HepG2 (cell line): ENCODE data around the gene MAPK4. TPM values are rescaled to one million over a fixed set of nuclear protein-coding genes. Genes with fewer than 3 reads are reported as not detected.

Source experiments
- CEBPG ChIP-seq: IDR thresholded peaks from 2 replicates; pipeline ENCODE4 v1.6.1; 2016
- EP300 ChIP-seq, 3 experiments: sonication (generic) in 1 of 3; formaldehyde crosslinking in 1 of 3; IDR thresholded peaks; 2 replicates each; pipeline versions ENCODE4 v1.5.1 to v1.6.1; 2011 to 2020; ENCODE audit warnings: low read depth in 2 of 3, low read length in 2 of 3, borderline replicate concordance in 1 of 3, improper control_type of control experiment in 1 of 3, mild to moderate bottlenecking in 1 of 3, missing genetic modification reagents in 1 of 3, moderate library complexity in 1 of 3
- FOXJ3 ChIP-seq: sonication (generic); formaldehyde crosslinking; IDR thresholded peaks from 2 replicates; pipeline ENCODE4 v1.4.0; 2020; ENCODE audit warnings: missing genetic modification reagents, mild to moderate bottlenecking, borderline replicate concordance
- PITX1 ChIP-seq: sonication (generic); formaldehyde crosslinking; IDR thresholded peaks from 2 replicates; pipeline ENCODE4 v1.5.1; 2020; ENCODE audit warnings: mild to moderate bottlenecking, missing genetic modification reagents
- SIX4 ChIP-seq: sonication (generic); formaldehyde crosslinking; IDR thresholded peaks from 2 replicates; pipeline ENCODE4 v1.4.0; 2020; ENCODE audit warnings: missing genetic modification reagents
- SMC3 ChIP-seq: IDR thresholded peaks from 2 replicates; pipeline ENCODE4 v1.6.1; 2011; ENCODE audit warnings: low read length, improper control_type of control experiment
- SPEN ChIP-seq: sonication (generic); formaldehyde crosslinking; IDR thresholded peaks from 2 replicates; pipeline ENCODE4 v1.5.1; 2020; ENCODE audit warnings: low read depth, mild to moderate bottlenecking, missing genetic modification reagents
- TBX2 ChIP-seq: sonication (generic); formaldehyde crosslinking; IDR thresholded peaks from 2 replicates; pipeline ENCODE4 v1.5.0; 2020; ENCODE audit warnings: missing genetic modification reagents, mild to moderate bottlenecking, borderline replicate concordance
- ZNF431 ChIP-seq: sonication (generic); formaldehyde crosslinking; IDR thresholded peaks from 2 replicates; pipeline ENCODE4 v1.9.0; 2022; ENCODE audit warnings: missing genetic modification reagents, low read depth, mild to moderate bottlenecking, borderline replicate concordance
- polyA plus RNA-seq, 8 experiments: library from polyadenylated mRNA; depleted of rRNA in 3 of 8; stranded (reverse) in 7 of 8; unstranded in 1 of 8; fragments of >200 nt; fragmentation: Illumina TruSeq in 4 of 8; extraction: Trizol in 4 of 8; gene quantifications; 2 replicates each; pipeline versions ENCODE4 v1.2.1 to v1.2.3, GENCODE V29; 2011 to 2016; ENCODE audit warnings: low read depth in 4 of 8, missing spikeins in 1 of 8, mixed read lengths in 1 of 8; ENCODE audit not compliant: insufficient read depth in 1 of 8
- total RNA-seq, 5 experiments: library from RNA; depleted of rRNA; stranded (reverse); fragments of >200 nt; fragmentation: Illumina TruSeq; extraction: Trizol; gene quantifications; 2 replicates each; pipeline ENCODE4 v1.2.3, GENCODE V29; 2016; ENCODE audit warnings: low read depth in 1 of 5
- TF ChIP-seq, protein P1 (sequence below): sonication (generic); formaldehyde crosslinking; IDR thresholded peaks from 2 replicates; pipeline ENCODE4 v1.5.0; 2020; ENCODE audit warnings: mild to moderate bottlenecking, missing genetic modification reagents, borderline replicate concordance
- TF ChIP-seq, protein P2 (sequence below): sonication (generic); formaldehyde crosslinking; IDR thresholded peaks from 2 replicates; pipeline ENCODE4 v1.9.0; 2021; ENCODE audit warnings: missing genetic modification reagents, mild to moderate bottlenecking, borderline replicate concordance
- TF ChIP-seq, protein P3 (sequence below): sonication (generic); formaldehyde crosslinking; IDR thresholded peaks from 2 replicates; pipeline ENCODE4 v1.4.0; 2020; ENCODE audit warnings: mild to moderate bottlenecking, low read depth, missing genetic modification reagents
- TF ChIP-seq, protein P4 (sequence below): sonication (generic); formaldehyde crosslinking; IDR thresholded peaks from 2 replicates; pipeline ENCODE4 v1.5.1; 2020; ENCODE audit warnings: missing genetic modification reagents, mild to moderate bottlenecking, borderline replicate concordance
- TF ChIP-seq, protein P5 (sequence below): sonication (generic); formaldehyde crosslinking; IDR thresholded peaks from 2 replicates; pipeline ENCODE4 v1.4.0; 2020; ENCODE audit warnings: missing genetic modification reagents, borderline replicate concordance

MAPK4 gene
- total and polyA plus RNA-seq, 2 of the 13 experiments (the other 11 are each of a cell fraction or from before 2014, with no cell fraction given), result not detected

DNA sequence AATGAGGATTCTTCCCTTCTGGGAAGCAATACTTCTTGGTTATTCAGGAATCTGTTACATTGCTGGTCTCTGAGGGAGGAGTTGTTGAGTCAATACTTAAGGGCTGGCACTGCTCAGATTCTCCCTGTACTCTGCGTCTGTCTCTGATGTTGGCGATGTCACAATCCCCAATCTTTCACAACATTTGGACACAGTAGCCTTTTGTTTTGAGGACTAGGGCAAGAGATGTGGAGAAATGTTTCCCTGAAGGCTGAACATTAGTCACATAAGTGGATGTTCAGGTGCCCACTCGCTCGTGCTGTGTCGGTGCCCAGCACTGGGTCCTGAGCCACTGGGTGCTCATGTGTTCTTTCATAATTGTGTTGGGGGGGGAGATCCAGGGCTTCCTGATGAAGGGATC, 55.0 kb downstream of the MAPK4 start (continued):
- TF ChIP-seq, protein P1, sequence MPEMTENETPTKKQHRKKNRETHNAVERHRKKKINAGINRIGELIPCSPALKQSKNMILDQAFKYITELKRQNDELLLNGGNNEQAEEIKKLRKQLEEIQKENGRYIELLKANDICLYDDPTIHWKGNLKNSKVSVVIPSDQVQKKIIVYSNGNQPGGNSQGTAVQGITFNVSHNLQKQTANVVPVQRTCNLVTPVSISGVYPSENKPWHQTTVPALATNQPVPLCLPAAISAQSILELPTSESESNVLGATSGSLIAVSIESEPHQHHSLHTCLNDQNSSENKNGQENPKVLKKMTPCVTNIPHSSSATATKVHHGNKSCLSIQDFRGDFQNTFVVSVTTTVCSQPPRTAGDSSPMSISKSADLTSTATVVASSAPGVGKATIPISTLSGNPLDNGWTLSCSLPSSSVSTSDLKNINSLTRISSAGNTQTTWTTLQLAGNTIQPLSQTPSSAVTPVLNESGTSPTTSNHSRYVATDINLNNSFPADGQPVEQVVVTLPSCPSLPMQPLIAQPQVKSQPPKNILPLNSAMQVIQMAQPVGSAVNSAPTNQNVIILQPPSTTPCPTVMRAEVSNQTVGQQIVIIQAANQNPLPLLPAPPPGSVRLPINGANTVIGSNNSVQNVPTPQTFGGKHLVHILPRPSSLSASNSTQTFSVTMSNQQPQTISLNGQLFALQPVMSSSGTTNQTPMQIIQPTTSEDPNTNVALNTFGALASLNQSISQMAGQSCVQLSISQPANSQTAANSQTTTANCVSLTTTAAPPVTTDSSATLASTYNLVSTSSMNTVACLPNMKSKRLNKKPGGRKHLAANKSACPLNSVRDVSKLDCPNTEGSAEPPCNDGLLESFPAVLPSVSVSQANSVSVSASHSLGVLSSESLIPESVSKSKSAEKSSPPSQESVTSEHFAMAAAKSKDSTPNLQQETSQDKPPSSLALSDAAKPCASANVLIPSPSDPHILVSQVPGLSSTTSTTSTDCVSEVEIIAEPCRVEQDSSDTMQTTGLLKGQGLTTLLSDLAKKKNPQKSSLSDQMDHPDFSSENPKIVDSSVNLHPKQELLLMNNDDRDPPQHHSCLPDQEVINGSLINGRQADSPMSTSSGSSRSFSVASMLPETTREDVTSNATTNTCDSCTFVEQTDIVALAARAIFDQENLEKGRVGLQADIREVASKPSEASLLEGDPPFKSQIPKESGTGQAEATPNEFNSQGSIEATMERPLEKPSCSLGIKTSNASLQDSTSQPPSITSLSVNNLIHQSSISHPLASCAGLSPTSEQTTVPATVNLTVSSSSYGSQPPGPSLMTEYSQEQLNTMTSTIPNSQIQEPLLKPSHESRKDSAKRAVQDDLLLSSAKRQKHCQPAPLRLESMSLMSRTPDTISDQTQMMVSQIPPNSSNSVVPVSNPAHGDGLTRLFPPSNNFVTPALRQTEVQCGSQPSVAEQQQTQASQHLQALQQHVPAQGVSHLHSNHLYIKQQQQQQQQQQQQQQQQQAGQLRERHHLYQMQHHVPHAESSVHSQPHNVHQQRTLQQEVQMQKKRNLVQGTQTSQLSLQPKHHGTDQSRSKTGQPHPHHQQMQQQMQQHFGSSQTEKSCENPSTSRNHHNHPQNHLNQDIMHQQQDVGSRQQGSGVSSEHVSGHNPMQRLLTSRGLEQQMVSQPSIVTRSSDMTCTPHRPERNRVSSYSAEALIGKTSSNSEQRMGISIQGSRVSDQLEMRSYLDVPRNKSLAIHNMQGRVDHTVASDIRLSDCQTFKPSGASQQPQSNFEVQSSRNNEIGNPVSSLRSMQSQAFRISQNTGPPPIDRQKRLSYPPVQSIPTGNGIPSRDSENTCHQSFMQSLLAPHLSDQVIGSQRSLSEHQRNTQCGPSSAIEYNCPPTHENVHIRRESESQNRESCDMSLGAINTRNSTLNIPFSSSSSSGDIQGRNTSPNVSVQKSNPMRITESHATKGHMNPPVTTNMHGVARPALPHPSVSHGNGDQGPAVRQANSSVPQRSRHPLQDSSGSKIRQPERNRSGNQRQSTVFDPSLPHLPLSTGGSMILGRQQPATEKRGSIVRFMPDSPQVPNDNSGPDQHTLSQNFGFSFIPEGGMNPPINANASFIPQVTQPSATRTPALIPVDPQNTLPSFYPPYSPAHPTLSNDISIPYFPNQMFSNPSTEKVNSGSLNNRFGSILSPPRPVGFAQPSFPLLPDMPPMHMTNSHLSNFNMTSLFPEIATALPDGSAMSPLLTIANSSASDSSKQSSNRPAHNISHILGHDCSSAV, result no peak
- TF ChIP-seq CEBPG (CRISPR knock-in tag) (peak; percentile 98), SPEN (CRISPR knock-in tag) (no peak), EP300 (IDR thresholded peaks at IDR 0.05; ENCODE audit: low read depth in 2 of 2, low read length in 2 of 2) (peak; percentile 89 to 92; a peak in 3 of 4 replicates), EP300 (CRISPR knock-in tag; IDR thresholded peaks at IDR 0.05; ENCODE audit: borderline replicate concordance) (peak; percentile 67), SMC3 (peak; percentile 35; the same call in 1 of the 2 replicates), SIX4 (CRISPR knock-in tag) (peak; percentile 24; the same call in 1 of the 2 replicates), FOXJ3 (CRISPR knock-in tag) (peak; percentile 90; the same call in 1 of the 2 replicates), TBX2 (CRISPR knock-in tag) (peak; percentile 64; the same call in 1 of the 2 replicates), ZNF431 (CRISPR knock-in tag) (no peak), PITX1 (CRISPR knock-in tag) (0 out of 2 replicates have a peak, but pooled peaks have one; percentile 11)
- TF ChIP-seq, protein P2, sequence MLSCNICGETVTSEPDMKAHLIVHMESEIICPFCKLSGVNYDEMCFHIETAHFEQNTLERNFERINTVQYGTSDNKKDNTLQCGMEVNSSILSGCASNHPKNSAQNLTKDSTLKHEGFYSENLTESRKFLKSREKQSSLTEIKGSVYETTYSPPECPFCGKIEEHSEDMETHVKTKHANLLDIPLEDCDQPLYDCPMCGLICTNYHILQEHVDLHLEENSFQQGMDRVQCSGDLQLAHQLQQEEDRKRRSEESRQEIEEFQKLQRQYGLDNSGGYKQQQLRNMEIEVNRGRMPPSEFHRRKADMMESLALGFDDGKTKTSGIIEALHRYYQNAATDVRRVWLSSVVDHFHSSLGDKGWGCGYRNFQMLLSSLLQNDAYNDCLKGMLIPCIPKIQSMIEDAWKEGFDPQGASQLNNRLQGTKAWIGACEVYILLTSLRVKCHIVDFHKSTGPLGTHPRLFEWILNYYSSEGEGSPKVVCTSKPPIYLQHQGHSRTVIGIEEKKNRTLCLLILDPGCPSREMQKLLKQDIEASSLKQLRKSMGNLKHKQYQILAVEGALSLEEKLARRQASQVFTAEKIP (CRISPR knock-in tag), result no peak
- TF ChIP-seq, protein P3, sequence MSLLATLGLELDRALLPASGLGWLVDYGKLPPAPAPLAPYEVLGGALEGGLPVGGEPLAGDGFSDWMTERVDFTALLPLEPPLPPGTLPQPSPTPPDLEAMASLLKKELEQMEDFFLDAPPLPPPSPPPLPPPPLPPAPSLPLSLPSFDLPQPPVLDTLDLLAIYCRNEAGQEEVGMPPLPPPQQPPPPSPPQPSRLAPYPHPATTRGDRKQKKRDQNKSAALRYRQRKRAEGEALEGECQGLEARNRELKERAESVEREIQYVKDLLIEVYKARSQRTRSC (CRISPR knock-in tag), result no peak
- TF ChIP-seq, protein P4, sequence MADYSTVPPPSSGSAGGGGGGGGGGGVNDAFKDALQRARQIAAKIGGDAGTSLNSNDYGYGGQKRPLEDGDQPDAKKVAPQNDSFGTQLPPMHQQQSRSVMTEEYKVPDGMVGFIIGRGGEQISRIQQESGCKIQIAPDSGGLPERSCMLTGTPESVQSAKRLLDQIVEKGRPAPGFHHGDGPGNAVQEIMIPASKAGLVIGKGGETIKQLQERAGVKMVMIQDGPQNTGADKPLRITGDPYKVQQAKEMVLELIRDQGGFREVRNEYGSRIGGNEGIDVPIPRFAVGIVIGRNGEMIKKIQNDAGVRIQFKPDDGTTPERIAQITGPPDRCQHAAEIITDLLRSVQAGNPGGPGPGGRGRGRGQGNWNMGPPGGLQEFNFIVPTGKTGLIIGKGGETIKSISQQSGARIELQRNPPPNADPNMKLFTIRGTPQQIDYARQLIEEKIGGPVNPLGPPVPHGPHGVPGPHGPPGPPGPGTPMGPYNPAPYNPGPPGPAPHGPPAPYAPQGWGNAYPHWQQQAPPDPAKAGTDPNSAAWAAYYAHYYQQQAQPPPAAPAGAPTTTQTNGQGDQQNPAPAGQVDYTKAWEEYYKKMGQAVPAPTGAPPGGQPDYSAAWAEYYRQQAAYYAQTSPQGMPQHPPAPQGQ (CRISPR knock-in tag), result no peak
- TF ChIP-seq, protein P5, sequence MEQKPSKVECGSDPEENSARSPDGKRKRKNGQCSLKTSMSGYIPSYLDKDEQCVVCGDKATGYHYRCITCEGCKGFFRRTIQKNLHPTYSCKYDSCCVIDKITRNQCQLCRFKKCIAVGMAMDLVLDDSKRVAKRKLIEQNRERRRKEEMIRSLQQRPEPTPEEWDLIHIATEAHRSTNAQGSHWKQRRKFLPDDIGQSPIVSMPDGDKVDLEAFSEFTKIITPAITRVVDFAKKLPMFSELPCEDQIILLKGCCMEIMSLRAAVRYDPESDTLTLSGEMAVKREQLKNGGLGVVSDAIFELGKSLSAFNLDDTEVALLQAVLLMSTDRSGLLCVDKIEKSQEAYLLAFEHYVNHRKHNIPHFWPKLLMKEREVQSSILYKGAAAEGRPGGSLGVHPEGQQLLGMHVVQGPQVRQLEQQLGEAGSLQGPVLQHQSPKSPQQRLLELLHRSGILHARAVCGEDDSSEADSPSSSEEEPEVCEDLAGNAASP, result peak; percentile 58; the same call in 1 of the 2 replicates
